ENCODE measurements around the gene FBXL2.

GRCh38 chr3:33260104-33260503, 17.1 kb upstream of the FBXL2 start:
- TF ChIP-seq CTCF (IDR thresholded peaks at IDR 0.05), result no peak
- TF ChIP-seq POLR2A (IDR thresholded peaks at IDR 0.05), result no peak
